Stimulated activated naive CD4-positive, alpha-beta T cell (primary cell): Measurements from ENCODE around the gene MBIP.

Source experiments
- DNase-seq, 6 experiments: peaks; one replicate each; lab custom pipeline; 2025; lab: John Stamatoyannopoulos, UW

The MBIP gene

DNA sequence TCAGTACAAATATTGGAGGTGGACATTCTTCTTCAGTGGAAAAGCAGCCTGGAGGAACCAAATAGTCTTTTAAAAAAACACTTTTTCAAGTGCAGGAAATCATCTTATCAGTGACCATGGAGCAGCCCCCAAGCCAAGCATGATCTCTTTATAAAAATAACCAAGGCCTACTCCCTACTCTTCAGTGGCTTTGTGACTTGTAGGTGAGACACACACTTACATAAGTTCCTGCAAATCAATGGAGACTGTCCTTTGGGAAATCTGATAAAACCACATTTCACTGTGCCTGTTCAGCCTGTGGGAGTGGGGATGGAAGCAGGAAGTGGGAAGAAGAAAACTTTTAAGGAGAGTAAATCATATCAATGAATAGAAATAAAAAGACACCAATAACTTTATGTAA lies 56.3 kb downstream of the MBIP start:
- DNase-seq, result no peak

GRCh38 chr14:36260970-36261640 lies 59.3 kb downstream of the MBIP start:
- no peak for DNase-seq

GRCh38 chr14:36258241-36258640 lies 62.2 kb downstream of the MBIP start:
- DNase-seq, result no peak

- no peak for DNase-seq
Measured at GRCh38 chr14:36256126-36256801, 64.2 kb downstream of the MBIP start.

DNA sequence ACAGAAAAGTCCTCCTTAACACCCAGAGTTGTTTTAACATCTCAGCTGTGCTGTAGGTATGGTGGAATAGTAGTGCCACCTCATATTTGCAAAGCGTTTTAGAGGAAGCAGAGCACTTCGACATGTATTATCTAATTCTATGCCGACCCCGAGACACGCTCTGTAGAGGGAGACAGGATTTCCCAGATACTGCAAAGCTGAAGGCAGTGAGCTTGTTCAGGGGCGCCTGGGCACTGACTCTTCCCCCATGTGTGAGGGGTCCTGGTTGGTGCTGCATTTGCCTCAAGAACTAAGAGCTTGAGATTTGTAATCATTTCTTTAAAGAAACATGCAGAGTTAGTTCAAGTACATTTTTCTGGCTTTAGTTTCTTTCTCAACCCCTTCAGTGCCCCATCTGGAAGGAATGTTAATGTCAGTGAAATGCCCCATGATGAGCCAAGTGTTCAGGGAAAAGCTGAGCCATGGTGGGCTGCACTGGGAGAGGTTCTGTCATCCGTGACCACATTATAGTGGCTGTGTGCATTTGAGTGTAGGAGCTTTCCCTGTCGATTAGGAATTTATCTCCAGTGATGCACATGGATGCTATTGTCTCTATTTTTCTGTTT lies 66.3 kb downstream of the MBIP start:
- DNase-seq, result no peak
